LNCaP clone FGC (cell line): ENCODE results near the gene SLC7A10.

Experiments
- DNase-seq: peaks from one replicate; pipeline ENCODE4 v3.0.0-alpha.2; 2011; ENCODE audit warnings: low read depth
- H3K4me3 ChIP-seq: 2 replicates; pipeline ENCODE4 v1.5.1; 2011; ENCODE audit warnings: mild to moderate bottlenecking, low read depth, low read length, control low read depth
- CTCF ChIP-seq: IDR thresholded peaks from 2 replicates; pipeline ENCODE4 v1.5.1; 2012; ENCODE audit warnings: mild to moderate bottlenecking; ENCODE audit not compliant: control insufficient read depth, insufficient read depth; ENCODE audit errors: extremely low read depth

Gene SLC7A10

GRCh38 chr19:33249740-33250366, 24.2 kb upstream of the SLC7A10 start:
- DNase-seq: no peak
- no peak for TF ChIP-seq CTCF
- no peak overlapping the region for H3K4me3 ChIP-seq

GRCh38 chr19:33248954-33249613, 23.4 kb upstream of the SLC7A10 start:
- no peak for TF ChIP-seq CTCF
- no peak overlapping the region for H3K4me3 ChIP-seq
- DNase-seq: no peak

- TF ChIP-seq CTCF: no peak
- no peak overlapping the region for H3K4me3 ChIP-seq
- no peak for DNase-seq
Measured at GRCh38 chr19:33248553-33248953, 22.9 kb upstream of the SLC7A10 start.

- no peak overlapping the region for H3K4me3 ChIP-seq
- DNase-seq: no peak
- TF ChIP-seq CTCF: no peak
Measured at GRCh38 chr19:33248104-33248503, 22.5 kb upstream of the SLC7A10 start.

GRCh38 chr19:33247441-33247819, 21.8 kb upstream of the SLC7A10 start:
- no peak for TF ChIP-seq CTCF
- no peak for DNase-seq
- H3K4me3 ChIP-seq: no peak overlapping the region

- DNase-seq: no peak
- no peak overlapping the region for H3K4me3 ChIP-seq
- TF ChIP-seq CTCF: no peak
Measured at GRCh38 chr19:33246709-33247440, 21.2 kb upstream of the SLC7A10 start.
